GM06990 (cell line): Measurements from ENCODE around the gene GSK3B.

ENCODE experiments used
- DNase-seq: peaks from one replicate; pipeline ENCODE4 v3.0.0-alpha.2; 2011; ENCODE audit not compliant: insufficient read length; ENCODE audit errors: extremely low read depth
- H3K27me3 ChIP-seq: replicated peaks from 2 replicates; pipeline ENCODE4 v1.6.0; 2011; ENCODE audit warnings: low read length; ENCODE audit not compliant: control insufficient read depth, insufficient read depth
- H3K36me3 ChIP-seq: 2 replicates; pipeline ENCODE4 v1.5.1; 2011; ENCODE audit warnings: low read length; ENCODE audit not compliant: control insufficient read depth, insufficient read depth
- H3K4me3 ChIP-seq: replicated peaks from 2 replicates; pipeline ENCODE4 v1.5.1; 2011; ENCODE audit warnings: low read depth, mild to moderate bottlenecking, control low read depth, low read length
- CTCF ChIP-seq: IDR thresholded peaks from 2 replicates; pipeline ENCODE4 v1.5.1; 2011; ENCODE audit warnings: low read length, control low read depth, mild to moderate bottlenecking, inconsistent platforms; ENCODE audit not compliant: insufficient read depth, poor library complexity, severe bottlenecking

Gene GSK3B

GRCh38 chr3:120072867-120073525 is 21.3 kb downstream of the GSK3B start:
- Histone ChIP-seq H3K36me3 (no peaks in the 10 kb centered on the region), H3K27me3 (no peaks in the 10 kb centered on the region), H3K4me3 (no peak overlapping the region)
- TF ChIP-seq CTCF: peak; percentile 32
- DNase-seq: no peak

- H3K27me3 ChIP-seq: no peaks in the 10 kb centered on the region
- no peak overlapping the region for H3K4me3 ChIP-seq
- no peak for TF ChIP-seq CTCF
- DNase-seq: no peak
- H3K36me3 ChIP-seq: no peaks in the 10 kb centered on the region
These were observed 23.0 kb downstream of the GSK3B start for GRCh38 chr3:120071259-120071658.

- Histone ChIP-seq H3K36me3 (no peaks in the 10 kb centered on the region), H3K27me3 (no peaks in the 10 kb centered on the region), H3K4me3 (no peak overlapping the region)
- TF ChIP-seq CTCF: no peak
- no peak for DNase-seq
These were observed 23.8 kb downstream of the GSK3B start for GRCh38 chr3:120070263-120070981.

- TF ChIP-seq CTCF: no peak
- Histone ChIP-seq H3K27me3 (no peaks in the 10 kb centered on the region), H3K36me3 (no peaks in the 10 kb centered on the region), H3K4me3 (no peak overlapping the region)
- DNase-seq: no peak
These were observed 27.2 kb downstream of the GSK3B start for GRCh38 chr3:120067083-120067482.

- no peak for TF ChIP-seq CTCF
- Histone ChIP-seq H3K27me3 (no peaks in the 10 kb centered on the region), H3K36me3 (no peaks in the 10 kb centered on the region), H3K4me3 (no peak overlapping the region)
- DNase-seq: no peak
These were observed 27.6 kb downstream of the GSK3B start for GRCh38 chr3:120066634-120067033.

GRCh38 chr3:120064641-120065040 is 29.6 kb downstream of the GSK3B start:
- no peak for TF ChIP-seq CTCF
- Histone ChIP-seq H3K4me3 (no peak overlapping the region), H3K27me3 (no peaks in the 10 kb centered on the region), H3K36me3 (no peaks in the 10 kb centered on the region)
- DNase-seq: no peak
